ENCODE data around the gene PRDX2. TPM values are rescaled to one million over a fixed set of nuclear protein-coding genes. Genes with fewer than 3 reads are reported as not detected.

The PRDX2 gene
- total RNA-seq, 1 donor from 2014 or later, result 166 TPM

DNA sequence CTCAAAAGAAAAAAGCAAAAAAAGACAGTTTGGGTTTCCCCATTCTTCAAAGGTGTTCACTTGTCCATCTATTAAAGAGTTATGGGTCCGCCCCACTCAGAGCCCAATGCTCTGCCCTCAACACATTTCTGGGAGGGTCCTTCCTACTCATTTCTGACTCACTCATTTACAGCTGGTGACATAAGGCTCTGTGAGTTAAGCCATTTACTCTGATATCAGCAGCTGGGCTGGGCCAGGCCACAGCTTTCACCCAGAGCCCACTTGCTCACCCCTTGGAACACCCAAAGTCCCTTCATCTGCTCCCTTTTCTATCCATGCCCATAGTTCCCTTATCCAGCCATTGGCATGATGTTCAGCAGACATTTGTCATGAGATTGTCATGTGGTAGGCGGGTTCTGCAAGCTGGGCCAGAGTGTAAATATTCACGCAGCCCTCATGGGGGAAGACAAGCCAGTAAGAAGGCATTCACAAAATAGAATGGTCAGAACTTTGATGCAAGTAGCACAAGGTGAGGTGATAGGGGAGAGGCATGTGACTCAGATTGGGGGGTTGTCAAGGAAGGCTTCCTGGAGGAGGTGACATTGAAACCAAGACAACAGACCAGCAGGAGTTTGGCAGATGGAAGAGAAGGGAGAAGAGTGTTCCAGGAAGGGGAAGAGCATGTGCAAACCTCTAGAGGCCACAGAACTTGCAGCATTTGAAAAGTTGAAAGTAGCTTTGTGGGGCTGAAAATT lies 42.6 kb upstream of the PRDX2 start:
- Mint-ChIP-seq H3K4me1 (ENCODE audit: low read depth, unreplicated experiment) (no peaks in the 10 kb centered on the region), H3K9me3 (ENCODE audit: unreplicated experiment) (no peaks in the 10 kb centered on the region), H3K27ac (ENCODE audit: unreplicated experiment) (no peak overlapping the region), H3K27me3 (ENCODE audit: low read depth, unreplicated experiment) (peaks cover 9% of the 10 kb centered on the region), H3K36me3 (ENCODE audit: low read depth, unreplicated experiment) (no peaks in the 10 kb centered on the region), H3K4me3 (ENCODE audit: unreplicated experiment) (no peak overlapping the region)
- Histone ChIP-seq H3K79me2 (ENCODE audit: insufficient read depth, low read length) (no peaks in the 10 kb centered on the region), H3K4me1 (ENCODE audit: insufficient read depth, low read length) (peaks cover 12% of the 10 kb centered on the region), H3K4me2 (ENCODE audit: low read length) (no peak overlapping the region), H3K9me3 (ENCODE audit: insufficient read depth, low read depth, low read length) (peaks cover 5% of the 10 kb centered on the region), H3K4me3 (ENCODE audit: insufficient read depth, low read depth, low read length) (no peak overlapping the region), H3K27me3 (ENCODE audit: insufficient read depth, low read length) (peaks cover 9% of the 10 kb centered on the region), H3K27ac (ENCODE audit: low read depth, low read length) (no peak overlapping the region), H2AFZ (ENCODE audit: low read depth, low read length) (no peak overlapping the region), H3K9ac (ENCODE audit: low read length) (no peak overlapping the region), H4K20me1 (ENCODE audit: insufficient read depth, low read length) (no peaks in the 10 kb centered on the region), H3K36me3 (ENCODE audit: insufficient read depth, low read length) (no peaks in the 10 kb centered on the region)
- DNase-seq (ENCODE audit: low read depth) (no peak), FAIRE-seq (no peak)
- no peak for TF ChIP-seq EZH2 (IDR thresholded peaks at IDR 0.05; ENCODE audit: insufficient read depth, low read length)
- TF ChIP-seq CTCF (IDR thresholded peaks at IDR 0.05; ENCODE audit: insufficient read depth, low read depth, low read length), result no peak

DNA sequence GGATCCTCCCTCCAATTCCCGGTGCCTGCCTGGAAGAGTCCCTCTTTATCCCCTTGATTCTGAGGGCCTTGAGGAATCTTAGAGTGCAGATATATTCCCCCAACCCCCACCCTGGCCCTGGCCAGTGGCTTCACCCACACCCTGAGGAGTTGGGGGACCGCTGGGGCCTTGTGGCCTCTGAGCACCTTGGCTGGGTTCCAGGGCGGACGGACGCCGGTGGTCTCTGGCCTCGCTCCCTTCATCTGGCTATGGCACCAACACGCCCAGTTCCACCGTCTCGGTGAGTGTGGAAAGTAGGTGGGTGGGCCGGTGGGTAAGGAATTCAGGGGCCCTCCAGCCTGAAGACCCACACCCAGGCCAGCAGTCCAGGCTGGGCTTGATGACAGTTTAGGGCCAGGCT lies 41.7 kb upstream of the PRDX2 start:
- H3K36me3 ChIP-seq (ENCODE audit: insufficient read depth, low read length), result no peaks in the 10 kb centered on the region
- H2AFZ ChIP-seq (ENCODE audit: low read depth, low read length), result no peak overlapping the region
- Mint-ChIP-seq H3K27me3 (ENCODE audit: low read depth, unreplicated experiment) (peaks cover 11% of the 10 kb centered on the region), H3K27ac (ENCODE audit: unreplicated experiment) (no peak overlapping the region), H3K36me3 (ENCODE audit: low read depth, unreplicated experiment) (no peaks in the 10 kb centered on the region), H3K4me3 (ENCODE audit: unreplicated experiment) (no peak overlapping the region), H3K9me3 (ENCODE audit: unreplicated experiment) (no peaks in the 10 kb centered on the region), H3K4me1 (ENCODE audit: low read depth, unreplicated experiment) (no peaks in the 10 kb centered on the region)
- TF ChIP-seq EZH2 (IDR thresholded peaks at IDR 0.05; ENCODE audit: insufficient read depth, low read length), result no peak
- TF ChIP-seq CTCF (IDR thresholded peaks at IDR 0.05; ENCODE audit: insufficient read depth, low read depth, low read length), result no peak
- H3K4me1 ChIP-seq (ENCODE audit: insufficient read depth, low read length), result peaks cover 12% of the 10 kb centered on the region
- DNase-seq (ENCODE audit: low read depth), result no peak
- H3K27me3 ChIP-seq (ENCODE audit: insufficient read depth, low read length), result peaks cover 15% of the 10 kb centered on the region
- H3K4me3 ChIP-seq (ENCODE audit: insufficient read depth, low read depth, low read length), result no peak overlapping the region
- FAIRE-seq, result no peak
- H3K9me3 ChIP-seq (ENCODE audit: insufficient read depth, low read depth, low read length), result peaks cover 5% of the 10 kb centered on the region
- no peaks in the 10 kb centered on the region for H3K79me2 ChIP-seq (ENCODE audit: insufficient read depth, low read length)
- no peak overlapping the region for H3K4me2 ChIP-seq (ENCODE audit: low read length)
- H3K9ac ChIP-seq (ENCODE audit: low read length), result no peak overlapping the region
- H4K20me1 ChIP-seq (ENCODE audit: insufficient read depth, low read length), result no peaks in the 10 kb centered on the region
- no peak overlapping the region for H3K27ac ChIP-seq (ENCODE audit: low read depth, low read length)

DNA sequence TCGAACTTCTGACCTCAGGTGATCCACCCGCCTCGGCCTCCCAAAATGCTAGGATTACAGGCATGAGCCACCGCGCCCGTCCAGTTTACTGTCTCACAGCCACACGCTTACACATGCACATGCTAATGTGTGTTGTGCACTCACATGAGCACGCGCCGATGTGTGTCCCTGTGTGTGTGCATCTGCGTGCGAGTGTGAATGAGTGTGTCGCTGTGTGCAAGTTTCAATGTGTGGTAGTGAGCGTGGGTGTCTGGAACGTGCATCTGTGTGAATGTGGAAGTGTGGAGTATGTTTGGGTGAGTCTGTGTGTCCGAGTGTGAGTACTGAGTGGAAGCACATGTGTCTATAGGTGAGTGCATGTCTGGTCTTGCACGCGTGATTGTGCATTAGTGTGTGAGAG lies 40.9 kb upstream of the PRDX2 start:
- peaks cover 8% of the 10 kb centered on the region for H3K4me1 ChIP-seq (ENCODE audit: insufficient read depth, low read length)
- no peaks in the 10 kb centered on the region for H4K20me1 ChIP-seq (ENCODE audit: insufficient read depth, low read length)
- H2AFZ ChIP-seq (ENCODE audit: low read depth, low read length), result no peak overlapping the region
- H3K9me3 Mint-ChIP-seq (ENCODE audit: unreplicated experiment), result no peaks in the 10 kb centered on the region
- H3K27me3 ChIP-seq (ENCODE audit: insufficient read depth, low read length), result peaks cover 21% of the 10 kb centered on the region
- H3K79me2 ChIP-seq (ENCODE audit: insufficient read depth, low read length), result no peaks in the 10 kb centered on the region
- no peak overlapping the region for H3K27ac ChIP-seq (ENCODE audit: low read depth, low read length)
- no peaks in the 10 kb centered on the region for H3K4me1 Mint-ChIP-seq (ENCODE audit: low read depth, unreplicated experiment)
- FAIRE-seq (no peak), DNase-seq (ENCODE audit: low read depth) (no peak)
- no peaks in the 10 kb centered on the region for H3K36me3 ChIP-seq (ENCODE audit: insufficient read depth, low read length)
- no peak overlapping the region for H3K4me3 ChIP-seq (ENCODE audit: insufficient read depth, low read depth, low read length)
- no peaks in the 10 kb centered on the region for H3K36me3 Mint-ChIP-seq (ENCODE audit: low read depth, unreplicated experiment)
- peaks cover 5% of the 10 kb centered on the region for H3K9me3 ChIP-seq (ENCODE audit: insufficient read depth, low read depth, low read length)
- TF ChIP-seq EZH2 (IDR thresholded peaks at IDR 0.05; ENCODE audit: insufficient read depth, low read length) (no peak), CTCF (IDR thresholded peaks at IDR 0.05; ENCODE audit: insufficient read depth, low read depth, low read length) (no peak)
- H3K27me3 Mint-ChIP-seq (ENCODE audit: low read depth, unreplicated experiment), result peaks cover 11% of the 10 kb centered on the region
- H3K9ac ChIP-seq (ENCODE audit: low read length), result no peak overlapping the region
- H3K27ac Mint-ChIP-seq (ENCODE audit: unreplicated experiment), result no peak overlapping the region
- peak overlapping the region; percentile 20 for H3K4me3 Mint-ChIP-seq (ENCODE audit: unreplicated experiment)
- H3K4me2 ChIP-seq (ENCODE audit: low read length), result no peak overlapping the region

All from astrocyte (in vitro differentiated cells and primary cell).